ENCODE data around the gene FRMPD4.
"Not testable (repeated sequence)": the region's sequence is repeated elsewhere in the genome, so short reads cannot be mapped to it uniquely, and the experiment has no call there.

FRMPD4 gene

DNA sequence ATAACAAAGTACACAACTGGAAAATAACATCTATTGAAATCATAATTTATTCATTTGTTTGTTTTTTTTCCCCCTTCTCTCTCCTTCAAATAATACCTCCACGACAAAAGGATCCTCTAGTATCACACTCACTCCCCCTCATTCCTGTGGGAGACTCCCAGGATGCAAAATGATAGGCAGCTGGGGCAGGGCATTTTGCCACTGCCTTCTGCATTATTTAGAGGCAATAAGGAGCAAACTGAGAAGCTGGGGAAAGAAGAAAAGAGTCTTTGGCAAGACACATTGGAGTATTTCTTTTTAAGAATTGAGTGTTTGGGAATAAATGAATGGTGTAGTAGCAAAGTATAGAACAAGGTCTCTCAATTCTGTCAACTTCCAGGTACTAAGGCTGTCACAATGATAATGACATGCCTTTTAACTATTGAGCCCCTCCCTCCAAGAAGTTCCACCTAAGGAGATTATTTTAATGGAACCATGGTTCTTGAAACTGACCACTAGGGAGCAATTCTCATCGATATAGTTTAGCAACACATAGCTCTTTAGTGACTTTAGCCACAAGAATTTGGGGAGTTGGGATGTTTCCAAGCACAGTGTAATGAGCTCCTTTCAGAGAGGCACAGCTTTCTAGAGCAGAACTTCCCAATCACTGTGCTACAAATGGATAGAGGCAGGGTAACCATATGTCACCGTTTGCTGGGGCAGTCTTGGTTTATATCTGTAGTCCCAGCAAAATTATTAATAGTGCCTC, 303.3 kb downstream of the FRMPD4 start:
- peak; percentile 67 for DNase-seq (ENCODE audit: low read depth)

- DNase-seq (ENCODE audit: low read depth): no peak
Measured at GRCh38 chrX:12443534-12444098, 305.3 kb downstream of the FRMPD4 start.

DNA sequence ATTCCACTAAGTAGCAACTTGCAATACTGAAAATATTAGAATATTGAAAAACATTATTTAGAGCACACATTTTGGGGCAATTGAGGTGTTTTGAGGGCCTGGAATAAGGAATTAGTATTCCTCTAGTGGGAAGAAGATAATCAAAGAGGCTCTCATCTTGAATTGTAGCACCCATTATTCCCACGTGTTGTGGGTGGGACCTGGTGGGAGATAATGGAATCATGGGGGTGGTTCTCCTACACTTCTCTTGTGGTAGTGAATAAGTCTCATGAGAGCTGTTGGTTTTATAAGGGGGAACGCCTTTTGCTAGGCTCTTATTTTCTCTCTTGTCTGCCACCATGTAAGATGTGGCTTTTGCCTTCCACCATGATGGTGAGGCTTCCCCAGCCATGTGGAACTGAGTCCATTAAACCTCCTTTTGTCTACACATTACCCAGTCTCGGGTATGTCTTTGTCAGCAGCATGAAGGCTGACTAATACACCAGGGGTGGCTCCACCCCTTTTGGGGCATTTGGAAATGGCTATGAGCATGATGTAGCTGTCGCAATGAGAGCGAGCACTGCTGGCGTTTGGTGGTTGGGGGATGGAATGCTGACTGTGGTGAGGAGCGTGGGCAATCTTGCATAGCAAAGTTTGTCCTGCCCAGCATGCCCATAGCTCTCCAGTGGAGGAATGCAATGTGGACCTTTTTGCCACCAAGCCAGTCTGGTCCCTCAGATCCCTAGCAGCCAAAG, 308.2 kb downstream of the FRMPD4 start:
- DNase-seq (ENCODE audit: low read depth): no peak

- peak; percentile 61 for DNase-seq (ENCODE audit: low read depth)
Measured at GRCh38 chrX:12447448-12448064, 309.3 kb downstream of the FRMPD4 start.

DNA sequence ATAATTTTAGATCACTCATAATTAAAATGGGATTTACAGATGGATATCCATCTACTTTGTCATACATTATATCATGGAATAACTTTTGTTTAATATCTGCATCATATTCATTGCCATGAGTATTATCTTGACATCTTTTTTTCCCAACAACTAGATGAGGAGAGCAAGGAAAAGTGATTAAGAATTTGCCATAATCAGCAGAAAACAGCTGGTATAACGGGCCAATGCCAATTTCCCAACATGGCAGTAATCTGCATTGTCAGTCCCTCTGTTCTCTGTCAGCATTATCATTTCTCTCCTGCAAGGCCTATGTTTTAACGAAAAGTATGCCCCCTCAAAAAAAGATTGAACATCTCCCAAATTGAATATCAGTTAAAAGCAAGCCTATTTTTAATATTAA, 314.0 kb downstream of the FRMPD4 start:
- no peak for DNase-seq (ENCODE audit: low read depth)

DNA sequence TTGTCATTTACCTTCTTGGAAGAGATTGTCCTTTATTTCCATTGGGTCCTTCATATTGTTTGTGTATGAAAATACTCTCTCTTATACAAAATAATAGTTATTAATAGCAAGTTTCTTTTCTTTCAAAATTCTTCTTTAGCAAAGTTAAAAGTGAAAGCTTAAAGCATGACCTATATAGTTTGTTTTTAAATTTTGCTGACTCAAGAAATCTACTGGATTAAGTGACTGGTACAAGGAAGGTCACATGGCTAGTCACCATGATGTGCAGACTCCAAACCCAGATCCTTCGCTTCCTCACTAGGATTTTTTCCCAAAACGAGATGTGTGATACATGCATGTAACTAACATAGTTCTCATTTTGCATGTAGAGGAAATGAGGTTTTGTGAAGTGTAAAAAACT, 322.7 kb downstream of the FRMPD4 start:
- DNase-seq (ENCODE audit: low read depth): no peak

GRCh38 chrX:12463052-12463451, 324.8 kb downstream of the FRMPD4 start:
- no peak for DNase-seq (ENCODE audit: low read depth)

- no peak for DNase-seq (ENCODE audit: low read depth)
Measured at GRCh38 chrX:12463873-12464272, 325.6 kb downstream of the FRMPD4 start.

DNA sequence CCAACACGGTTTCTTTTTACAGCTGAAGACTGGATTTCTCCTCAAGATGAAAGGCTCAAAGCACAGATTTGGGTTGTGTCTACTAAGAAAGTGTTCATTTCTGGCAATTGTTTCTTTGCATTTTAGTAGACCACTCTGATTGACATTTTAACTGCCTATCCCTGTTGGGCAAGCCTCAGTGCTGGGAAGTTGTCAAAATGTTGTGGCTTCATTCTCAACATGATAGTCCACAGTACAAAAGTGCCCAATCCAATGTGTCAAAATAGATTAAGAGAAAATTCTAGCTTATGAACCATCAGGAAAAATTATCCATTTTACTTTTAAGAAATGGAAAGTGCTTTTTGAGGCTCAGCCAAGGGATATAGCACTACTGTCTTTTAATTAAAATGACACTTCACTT, 329.0 kb downstream of the FRMPD4 start:
- no peak for DNase-seq (ENCODE audit: low read depth)

GRCh38 chrX:12469296-12469695, 331.0 kb downstream of the FRMPD4 start:
- no peak for DNase-seq (ENCODE audit: low read depth)

GRCh38 chrX:12471061-12471460, 332.8 kb downstream of the FRMPD4 start:
- DNase-seq (ENCODE audit: low read depth): no peak

GRCh38 chrX:12480956-12481355, 342.7 kb downstream of the FRMPD4 start:
- no peak for DNase-seq (ENCODE audit: low read depth)

GRCh38 chrX:12488220-12488619, 349.9 kb downstream of the FRMPD4 start:
- no peak for DNase-seq (ENCODE audit: low read depth)

GRCh38 chrX:12488771-12489170, 350.5 kb downstream of the FRMPD4 start:
- no peak for DNase-seq (ENCODE audit: low read depth)

- no peak for DNase-seq (ENCODE audit: low read depth)
Measured at GRCh38 chrX:12489341-12489740, 351.1 kb downstream of the FRMPD4 start.

- DNase-seq (ENCODE audit: low read depth): no peak
Measured at GRCh38 chrX:12494400-12495138, 356.3 kb downstream of the FRMPD4 start.

GRCh38 chrX:12496343-12496742, 358.1 kb downstream of the FRMPD4 start:
- no peak for DNase-seq (ENCODE audit: low read depth)

- no peak for DNase-seq (ENCODE audit: low read depth)
Measured at GRCh38 chrX:12497832-12498591, 359.7 kb downstream of the FRMPD4 start.

- DNase-seq (ENCODE audit: low read depth): no peak
Measured at GRCh38 chrX:12505127-12505526, 366.9 kb downstream of the FRMPD4 start.

- not testable (repeated sequence) for DNase-seq (ENCODE audit: low read depth)
Measured at GRCh38 chrX:12515384-12515783, 377.1 kb downstream of the FRMPD4 start.

DNA sequence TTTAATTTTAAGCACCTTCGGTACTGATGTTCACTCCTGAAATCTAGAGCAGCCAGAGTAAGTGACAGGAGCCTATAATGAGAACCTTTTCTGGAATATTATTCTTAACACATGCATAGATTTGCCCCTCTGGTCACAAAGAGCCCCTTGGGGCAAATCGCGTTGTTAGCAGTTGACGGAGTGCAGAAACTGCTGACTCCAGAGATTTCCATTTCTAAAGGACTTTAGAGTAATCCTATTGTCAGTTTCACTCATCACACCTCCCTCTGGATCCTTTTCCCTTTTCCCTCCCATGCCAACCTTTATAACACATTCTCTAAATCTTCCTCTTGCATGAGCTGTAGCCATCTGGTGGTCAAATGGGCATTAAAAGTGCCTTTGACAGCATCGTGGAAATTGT, 388.0 kb downstream of the FRMPD4 start:
- DNase-seq (ENCODE audit: low read depth): no peak

All from HS-5 (cell line).